CD4-positive, alpha-beta T cell (primary cell): Measurements from ENCODE around the gene GAS6. TPM values are rescaled to one million over a fixed set of nuclear protein-coding genes. Genes with fewer than 3 reads are reported as not detected.

ENCODE experiments used
- ATAC-seq: fragments of 200-7000 bp; cut with Tn5 transposase; one replicate; pipeline ENCODE4 v1.10.0; 2022; ENCODE audit warnings: mild to moderate bottlenecking; ENCODE audit not compliant: poor library complexity
- CTCF ChIA-PET: fragments of 350-600 bp; sonication (Branson Sonifier 250); formaldehyde crosslinking; loops from one replicate; lab custom pipeline; 2021; ENCODE audit warnings: antibody characterized with exemption, inconsistent platforms; lab: Charles Lee
- POLR2A ChIA-PET: fragments of 350-600 bp; sonication (Branson Sonifier 250); formaldehyde crosslinking; loops from one replicate; lab custom pipeline; 2021; ENCODE audit warnings: antibody characterized with exemption, inconsistent platforms; lab: Charles Lee
- DNase-seq, 14 experiments: peaks; one replicate each; pipeline ENCODE4 v3.0.0-alpha.2; 2013 to 2020; ENCODE audit warnings: mixed read lengths in 2 of 14
- H3K27ac ChIP-seq, 2 donors: one replicate each; pipeline versions ENCODE4 v1.5.1 to v1.7.0; 2013; ENCODE audit warnings: low read length in 2 of 2, low read depth in 1 of 2, mild to moderate bottlenecking in 1 of 2
- H3K27me3 ChIP-seq, 2 experiments: 1 replicate in 1 of 2; 2 replicates in 1 of 2; pipeline versions ENCODE4 v1.6.1 to v1.7.0; 2013; ENCODE audit warnings: low read length in 2 of 2, control low read depth in 1 of 2, mild to moderate bottlenecking in 1 of 2, moderate library complexity in 1 of 2; ENCODE audit not compliant: insufficient read depth in 2 of 2, control insufficient read depth in 1 of 2
- H3K36me3 ChIP-seq: one replicate; pipeline ENCODE4 v1.6.1; 2013; ENCODE audit warnings: low read length, control low read depth; ENCODE audit not compliant: insufficient read depth
- H3K4me1 ChIP-seq: one replicate; pipeline ENCODE4 v1.6.1; 2013; ENCODE audit warnings: low read length, control low read depth; ENCODE audit not compliant: insufficient read depth
- H3K4me3 ChIP-seq: one replicate; pipeline ENCODE4 v1.5.1; 2013; ENCODE audit warnings: mild to moderate bottlenecking, low read length, moderate library complexity
- H3K9me3 ChIP-seq, 2 experiments: 1 replicate in 1 of 2; 2 replicates in 1 of 2; pipeline versions ENCODE4 v1.6.1 to v1.7.0; 2013; ENCODE audit warnings: low read length in 2 of 2, mild to moderate bottlenecking in 2 of 2, control low read depth in 1 of 2, moderate library complexity in 1 of 2; ENCODE audit not compliant: control insufficient read depth in 1 of 2, insufficient read depth in 1 of 2
- H3K27ac Mint-ChIP-seq: one replicate; pipeline ENCODE4 v1.8.0; 2020; ENCODE audit warnings: mixed read lengths
- H3K27me3 Mint-ChIP-seq: one replicate; pipeline ENCODE4 v1.8.0; 2021; ENCODE audit warnings: mixed read lengths
- H3K36me3 Mint-ChIP-seq: one replicate; pipeline ENCODE4 v1.8.0; 2021; ENCODE audit warnings: low read depth, mixed read lengths
- H3K4me1 Mint-ChIP-seq: one replicate; pipeline ENCODE4 v1.8.0; 2021; ENCODE audit warnings: low read depth, mixed read lengths
- H3K4me3 Mint-ChIP-seq: one replicate; pipeline ENCODE4 v1.8.0; 2020; ENCODE audit warnings: mild to moderate bottlenecking, mixed read lengths
- H3K9me3 Mint-ChIP-seq: one replicate; pipeline ENCODE4 v1.8.0; 2020; ENCODE audit warnings: mixed read lengths
- intact Hi-C, 2 experiments: fragments of 100-400 bp; cut with DNase I in 1 of 2; cut with micrococcal nuclease in 1 of 2; formaldehyde crosslinking; loops; one replicate each; pipeline versions ENCODE4 v1.15.1 to v1.9.0; 2023 to 2025; cut with DNase I, micrococcal nuclease
- total RNA-seq, 174 experiments: library from RNA in 2 of 174; stranded (reverse) in 2 of 174; gene quantifications; one replicate each; pipeline ENCODE4 v1.2.3 and lab custom pipeline; 2021 to 2026
- TF ChIP-seq, protein P1 (sequence below): fragments of 200-600 bp; IDR thresholded peaks from one replicate; pipeline ENCODE4 v1.8.0; 2022; ENCODE audit warnings: antibody characterized with exemption, mild to moderate bottlenecking

The GAS6 gene
- total RNA-seq, 2 experiments from 2014 or later = 0.52 to 1.0 TPM

DNA sequence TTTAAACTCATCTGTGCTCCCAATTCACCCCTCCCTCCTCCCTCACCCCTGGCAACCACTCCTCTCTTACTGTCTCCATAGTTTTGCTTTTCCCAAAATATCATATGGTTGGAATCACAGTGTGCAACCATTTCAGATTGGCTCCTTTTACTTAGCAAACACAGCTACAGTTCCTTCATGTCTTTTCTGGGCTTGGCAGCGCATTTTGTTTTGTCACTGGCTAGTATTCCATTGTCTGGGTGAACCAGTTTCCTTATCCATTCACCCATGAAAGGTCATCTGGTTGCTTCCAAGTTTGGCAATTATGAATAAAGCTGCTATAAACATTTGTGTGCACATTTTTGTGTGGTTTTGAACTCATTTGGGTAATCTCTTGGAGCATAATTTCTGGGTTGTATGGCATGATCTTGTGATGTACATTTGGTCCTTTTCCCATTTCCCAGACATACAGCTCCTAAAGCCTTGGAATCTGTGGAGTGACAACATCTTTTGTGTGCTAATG lies 23.9 kb upstream of the GAS6 start:
- no peaks in the 10 kb centered on the region for H3K36me3 ChIP-seq
- H3K4me3 ChIP-seq = no peak overlapping the region
- ChIA-PET CTCF (no interaction called here), POLR2A (no interaction called here)
- no peak overlapping the region for H3K27ac ChIP-seq
- H3K27ac Mint-ChIP-seq = no peak overlapping the region
- H3K27me3 Mint-ChIP-seq = peaks cover 13% of the 10 kb centered on the region
- H3K4me1 Mint-ChIP-seq = peaks cover 3% of the 10 kb centered on the region
- H3K9me3 ChIP-seq = no peaks in the 10 kb centered on the region
- TF ChIP-seq, protein P1, sequence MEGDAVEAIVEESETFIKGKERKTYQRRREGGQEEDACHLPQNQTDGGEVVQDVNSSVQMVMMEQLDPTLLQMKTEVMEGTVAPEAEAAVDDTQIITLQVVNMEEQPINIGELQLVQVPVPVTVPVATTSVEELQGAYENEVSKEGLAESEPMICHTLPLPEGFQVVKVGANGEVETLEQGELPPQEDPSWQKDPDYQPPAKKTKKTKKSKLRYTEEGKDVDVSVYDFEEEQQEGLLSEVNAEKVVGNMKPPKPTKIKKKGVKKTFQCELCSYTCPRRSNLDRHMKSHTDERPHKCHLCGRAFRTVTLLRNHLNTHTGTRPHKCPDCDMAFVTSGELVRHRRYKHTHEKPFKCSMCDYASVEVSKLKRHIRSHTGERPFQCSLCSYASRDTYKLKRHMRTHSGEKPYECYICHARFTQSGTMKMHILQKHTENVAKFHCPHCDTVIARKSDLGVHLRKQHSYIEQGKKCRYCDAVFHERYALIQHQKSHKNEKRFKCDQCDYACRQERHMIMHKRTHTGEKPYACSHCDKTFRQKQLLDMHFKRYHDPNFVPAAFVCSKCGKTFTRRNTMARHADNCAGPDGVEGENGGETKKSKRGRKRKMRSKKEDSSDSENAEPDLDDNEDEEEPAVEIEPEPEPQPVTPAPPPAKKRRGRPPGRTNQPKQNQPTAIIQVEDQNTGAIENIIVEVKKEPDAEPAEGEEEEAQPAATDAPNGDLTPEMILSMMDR = no peak
- peaks cover 1% of the 10 kb centered on the region for H3K4me1 ChIP-seq
- H3K27me3 ChIP-seq = no peaks in the 10 kb centered on the region
- no peaks in the 10 kb centered on the region for H3K36me3 Mint-ChIP-seq
- ATAC-seq (no peak), DNase-seq (no peak)
- H3K4me3 Mint-ChIP-seq = no peak overlapping the region
- intact Hi-C loops = no loop called here
- H3K9me3 Mint-ChIP-seq = no peaks in the 10 kb centered on the region

DNA sequence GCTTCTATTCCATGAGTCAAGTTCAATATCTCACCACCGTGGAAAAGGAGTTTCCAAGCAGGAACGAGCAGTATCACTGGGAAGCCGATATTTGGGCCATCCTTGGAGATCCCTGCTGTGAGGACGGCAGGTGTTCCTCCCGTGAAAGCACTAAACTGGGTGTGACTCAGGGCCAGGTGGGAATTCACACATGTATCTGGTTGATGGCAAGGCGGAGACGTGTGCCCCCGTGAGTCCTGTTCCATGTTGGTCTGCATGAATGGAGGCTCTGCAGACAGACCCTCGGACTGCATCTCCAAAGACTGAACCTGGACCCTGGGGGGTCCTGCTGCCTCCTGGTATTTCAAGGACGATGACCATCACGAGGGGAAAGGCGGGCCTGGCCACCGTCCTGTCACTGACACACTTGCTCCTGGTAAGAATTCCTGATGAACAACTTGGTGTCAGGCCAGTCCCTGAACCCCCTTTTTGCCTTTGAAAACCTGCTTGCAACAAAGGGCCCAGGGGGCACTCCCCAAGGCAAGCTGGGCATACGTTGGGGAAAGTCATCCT lies 22.8 kb upstream of the GAS6 start:
- TF ChIP-seq, protein P1 = no peak
- Mint-ChIP-seq H3K4me1 (peaks cover 14% of the 10 kb centered on the region), H3K9me3 (no peaks in the 10 kb centered on the region), H3K27ac (no peak overlapping the region), H3K27me3 (peaks cover 13% of the 10 kb centered on the region), H3K36me3 (no peaks in the 10 kb centered on the region), H3K4me3 (no peak overlapping the region)
- Histone ChIP-seq H3K4me1 (peaks cover 11% of the 10 kb centered on the region), H3K27me3 (no peaks in the 10 kb centered on the region), H3K4me3 (no peak overlapping the region), H3K36me3 (no peaks in the 10 kb centered on the region), H3K9me3 (no peaks in the 10 kb centered on the region), H3K27ac (no peak overlapping the region)
- POLR2A ChIA-PET = no interaction called here
- DNase-seq = no peak
- no peak for ATAC-seq
- CTCF ChIA-PET = no interaction called here
- intact Hi-C loops = no loop called here

DNA sequence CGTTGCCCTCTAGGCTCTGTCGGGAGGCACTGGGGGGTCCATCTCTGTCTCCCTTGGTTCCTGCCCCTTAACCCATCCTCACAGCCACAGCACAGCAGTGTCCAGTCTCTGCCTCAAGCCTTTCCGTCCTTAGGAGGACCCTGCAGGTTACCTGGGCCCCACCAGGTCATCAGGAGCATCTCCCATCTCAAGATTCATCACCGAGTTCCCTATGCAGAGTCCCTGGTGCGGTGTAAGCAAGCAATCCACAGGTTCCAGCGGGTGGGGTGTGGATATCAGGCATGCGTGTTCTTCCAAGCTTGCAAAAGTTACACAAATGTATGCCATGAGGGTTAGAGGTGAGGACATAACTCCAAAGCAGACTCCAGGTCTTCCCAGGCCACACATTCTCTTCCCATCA lies 20.9 kb upstream of the GAS6 start:
- TF ChIP-seq, protein P1 = no peak
- Mint-ChIP-seq H3K27ac (no peak overlapping the region), H3K4me1 (peaks cover 28% of the 10 kb centered on the region), H3K9me3 (no peaks in the 10 kb centered on the region), H3K36me3 (no peaks in the 10 kb centered on the region), H3K27me3 (peaks cover 13% of the 10 kb centered on the region), H3K4me3 (no peak overlapping the region)
- Histone ChIP-seq H3K4me1 (peaks cover 21% of the 10 kb centered on the region), H3K9me3 (no peaks in the 10 kb centered on the region), H3K36me3 (no peaks in the 10 kb centered on the region), H3K27ac (no peak overlapping the region), H3K27me3 (no peaks in the 10 kb centered on the region), H3K4me3 (no peak overlapping the region)
- no peak for ATAC-seq
- intact Hi-C loops = no loop called here
- no peak for DNase-seq
- ChIA-PET CTCF (no interaction called here), POLR2A (no interaction called here)
